Gastroesophageal sphincter (tissue), 3 donors: ENCODE measurements around the gene GALNT12.

Experiments
- EP300 ChIP-seq: sonication (generic); formaldehyde crosslinking; IDR thresholded peaks from one replicate; pipeline ENCODE4 v1.6.1; 2017; ENCODE audit warnings: antibody characterized with exemption, mild to moderate bottlenecking
- POLR2A ChIP-seq, 2 donors: fragments of 450-650 bp; IDR thresholded peaks; one replicate each; pipeline ENCODE4 v1.6.1; 2017; ENCODE audit warnings: antibody characterized with exemption in 2 of 2, mild to moderate bottlenecking in 2 of 2, moderate library complexity in 1 of 2
- TF ChIP-seq, protein P1 (sequence below), 4 experiments: fragments of 200-600 bp in 2 of 4; fragments of 450-650 bp in 2 of 4; sonication (generic) in 1 of 4; IDR thresholded peaks; one replicate each; pipeline ENCODE4 v1.5.1; 2017 to 2019; ENCODE audit warnings: antibody characterized with exemption in 4 of 4, mild to moderate bottlenecking in 2 of 4, moderate library complexity in 2 of 4

- TF ChIP-seq EP300 (no peak), POLR2A (IDR thresholded peaks at IDR 0.05) (no peak)
- TF ChIP-seq, protein P1, sequence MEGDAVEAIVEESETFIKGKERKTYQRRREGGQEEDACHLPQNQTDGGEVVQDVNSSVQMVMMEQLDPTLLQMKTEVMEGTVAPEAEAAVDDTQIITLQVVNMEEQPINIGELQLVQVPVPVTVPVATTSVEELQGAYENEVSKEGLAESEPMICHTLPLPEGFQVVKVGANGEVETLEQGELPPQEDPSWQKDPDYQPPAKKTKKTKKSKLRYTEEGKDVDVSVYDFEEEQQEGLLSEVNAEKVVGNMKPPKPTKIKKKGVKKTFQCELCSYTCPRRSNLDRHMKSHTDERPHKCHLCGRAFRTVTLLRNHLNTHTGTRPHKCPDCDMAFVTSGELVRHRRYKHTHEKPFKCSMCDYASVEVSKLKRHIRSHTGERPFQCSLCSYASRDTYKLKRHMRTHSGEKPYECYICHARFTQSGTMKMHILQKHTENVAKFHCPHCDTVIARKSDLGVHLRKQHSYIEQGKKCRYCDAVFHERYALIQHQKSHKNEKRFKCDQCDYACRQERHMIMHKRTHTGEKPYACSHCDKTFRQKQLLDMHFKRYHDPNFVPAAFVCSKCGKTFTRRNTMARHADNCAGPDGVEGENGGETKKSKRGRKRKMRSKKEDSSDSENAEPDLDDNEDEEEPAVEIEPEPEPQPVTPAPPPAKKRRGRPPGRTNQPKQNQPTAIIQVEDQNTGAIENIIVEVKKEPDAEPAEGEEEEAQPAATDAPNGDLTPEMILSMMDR (IDR thresholded peaks at IDR 0.05), result no peak
Observed at GRCh38 chr9:98833090-98833956, 25.9 kb downstream of the GALNT12 start.
